ENCODE results near the gene OSBPL9.

DNA sequence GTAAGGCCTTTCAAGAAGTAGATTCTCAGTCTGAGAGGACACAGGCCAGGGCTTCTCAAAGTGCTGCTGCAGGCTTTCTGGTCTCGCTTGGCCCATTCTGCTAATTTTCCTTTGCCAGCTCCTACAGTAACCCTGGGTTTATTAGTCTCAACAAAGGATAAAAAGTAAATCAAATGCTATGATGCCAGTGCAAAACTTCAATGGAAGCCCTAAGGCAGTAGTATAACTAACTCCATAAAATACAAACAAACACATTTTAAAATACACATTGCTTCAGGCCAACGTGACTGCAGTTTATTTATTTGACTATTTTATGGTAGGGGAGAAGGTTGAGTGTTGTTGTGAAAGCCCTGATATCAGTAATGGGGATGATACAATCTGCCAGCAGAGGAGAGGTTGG is 172.0 kb downstream of the OSBPL9 start:
- no peak for TF ChIP-seq POLR2A (IDR thresholded peaks at IDR 0.05)
- TF ChIP-seq, protein P1, sequence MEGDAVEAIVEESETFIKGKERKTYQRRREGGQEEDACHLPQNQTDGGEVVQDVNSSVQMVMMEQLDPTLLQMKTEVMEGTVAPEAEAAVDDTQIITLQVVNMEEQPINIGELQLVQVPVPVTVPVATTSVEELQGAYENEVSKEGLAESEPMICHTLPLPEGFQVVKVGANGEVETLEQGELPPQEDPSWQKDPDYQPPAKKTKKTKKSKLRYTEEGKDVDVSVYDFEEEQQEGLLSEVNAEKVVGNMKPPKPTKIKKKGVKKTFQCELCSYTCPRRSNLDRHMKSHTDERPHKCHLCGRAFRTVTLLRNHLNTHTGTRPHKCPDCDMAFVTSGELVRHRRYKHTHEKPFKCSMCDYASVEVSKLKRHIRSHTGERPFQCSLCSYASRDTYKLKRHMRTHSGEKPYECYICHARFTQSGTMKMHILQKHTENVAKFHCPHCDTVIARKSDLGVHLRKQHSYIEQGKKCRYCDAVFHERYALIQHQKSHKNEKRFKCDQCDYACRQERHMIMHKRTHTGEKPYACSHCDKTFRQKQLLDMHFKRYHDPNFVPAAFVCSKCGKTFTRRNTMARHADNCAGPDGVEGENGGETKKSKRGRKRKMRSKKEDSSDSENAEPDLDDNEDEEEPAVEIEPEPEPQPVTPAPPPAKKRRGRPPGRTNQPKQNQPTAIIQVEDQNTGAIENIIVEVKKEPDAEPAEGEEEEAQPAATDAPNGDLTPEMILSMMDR (IDR thresholded peaks at IDR 0.05 in 4 of 5, conservative IDR thresholded peaks at IDR 0.05 in 1 of 5), result no peak
